Mesothelial cell of epicardium (in vitro differentiated cells): Measurements from ENCODE around the gene TRIM41. TPM values are rescaled to one million over a fixed set of nuclear protein-coding genes. Genes with fewer than 3 reads are reported as not detected.

Experiments used
- DNase-seq, 2 experiments: peaks; one replicate each; pipeline ENCODE4 v3.0.0; 2021; ENCODE audit warnings: low spot score in 2 of 2; ENCODE audit not compliant: unreplicated experiment in 2 of 2
- H3K27ac Mint-ChIP-seq: 2 replicates; pipeline ENCODE4 v1.8.0; 2021; ENCODE audit warnings: mixed read lengths
- H3K27me3 Mint-ChIP-seq: 2 replicates; pipeline ENCODE4 v1.8.0; 2021; ENCODE audit warnings: low read depth, mixed read lengths
- H3K36me3 Mint-ChIP-seq: 2 replicates; pipeline ENCODE4 v1.8.0; 2021; ENCODE audit warnings: mixed read lengths
- H3K4me1 Mint-ChIP-seq: 2 replicates; pipeline ENCODE4 v1.8.0; 2021; ENCODE audit warnings: mixed read lengths
- H3K4me3 Mint-ChIP-seq: 2 replicates; pipeline ENCODE4 v1.8.0; 2021; ENCODE audit warnings: mild to moderate bottlenecking, moderate library complexity, mixed read lengths
- H3K9me3 Mint-ChIP-seq: 2 replicates; pipeline ENCODE4 v1.8.0; 2021; ENCODE audit warnings: mixed read lengths
- total RNA-seq: library from RNA; stranded (reverse); gene quantifications from 3 replicates; pipeline ENCODE4 v1.2.1, GENCODE V29; 2021
- TF ChIP-seq, protein P1 (sequence below): fragments of 200-600 bp; sonication (generic); IDR thresholded peaks from one replicate; pipeline ENCODE4 v1.5.0; 2021; ENCODE audit warnings: antibody characterized with exemption; ENCODE audit not compliant: unreplicated experiment

The TRIM41 gene
- total RNA-seq, 1 donor from 2014 or later: 27.9 TPM

DNA sequence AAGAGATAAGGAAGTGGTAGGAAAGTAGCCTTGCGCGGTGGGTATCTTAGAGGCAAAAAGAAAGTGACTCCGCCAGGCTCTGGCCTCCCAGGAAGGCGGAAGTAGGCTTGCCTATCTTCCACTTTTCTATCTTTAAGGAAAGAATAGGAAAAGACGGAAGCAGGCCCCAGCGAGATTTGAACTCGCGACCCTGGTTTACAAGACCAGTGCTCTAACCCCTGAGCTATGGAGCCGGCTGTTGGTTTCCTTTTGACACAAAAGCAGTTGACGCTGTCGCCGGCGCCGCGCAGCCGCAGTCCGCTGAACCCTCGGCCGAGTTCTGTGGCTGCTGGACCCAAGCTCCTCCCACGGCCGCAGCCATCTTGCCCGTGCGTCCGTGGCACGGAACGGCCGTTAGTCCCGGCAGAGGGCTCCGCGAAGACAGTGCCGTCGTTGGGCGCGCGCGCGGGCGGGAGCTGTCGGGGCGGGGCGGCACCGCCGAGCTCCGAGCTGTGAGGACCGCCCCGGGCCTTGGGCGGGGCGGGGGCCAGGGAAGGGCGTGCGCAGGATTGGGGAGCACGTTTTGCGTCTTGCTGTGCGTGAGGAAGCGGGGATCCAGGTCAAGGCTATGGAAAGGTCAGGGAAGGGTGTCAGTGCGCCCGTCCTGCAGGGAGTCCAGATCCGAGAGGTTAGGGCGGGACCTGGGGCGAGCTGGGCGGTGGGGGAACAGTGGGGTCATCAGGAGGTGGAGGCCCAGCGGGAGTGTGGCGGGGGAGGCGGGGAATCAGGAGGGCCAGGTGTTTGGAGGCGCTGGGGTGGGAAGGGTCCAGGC is 31.4 kb upstream of the TRIM41 start:
- Mint-ChIP-seq H3K36me3 (no peaks in the 10 kb centered on the region), H3K4me1 (peaks cover 19% of the 10 kb centered on the region), H3K4me3 (peak overlapping the region; percentile 99), H3K9me3 (no peaks in the 10 kb centered on the region), H3K27me3 (peaks cover 3% of the 10 kb centered on the region), H3K27ac (peak overlapping the region; percentile 90)
- TF ChIP-seq, protein P1, sequence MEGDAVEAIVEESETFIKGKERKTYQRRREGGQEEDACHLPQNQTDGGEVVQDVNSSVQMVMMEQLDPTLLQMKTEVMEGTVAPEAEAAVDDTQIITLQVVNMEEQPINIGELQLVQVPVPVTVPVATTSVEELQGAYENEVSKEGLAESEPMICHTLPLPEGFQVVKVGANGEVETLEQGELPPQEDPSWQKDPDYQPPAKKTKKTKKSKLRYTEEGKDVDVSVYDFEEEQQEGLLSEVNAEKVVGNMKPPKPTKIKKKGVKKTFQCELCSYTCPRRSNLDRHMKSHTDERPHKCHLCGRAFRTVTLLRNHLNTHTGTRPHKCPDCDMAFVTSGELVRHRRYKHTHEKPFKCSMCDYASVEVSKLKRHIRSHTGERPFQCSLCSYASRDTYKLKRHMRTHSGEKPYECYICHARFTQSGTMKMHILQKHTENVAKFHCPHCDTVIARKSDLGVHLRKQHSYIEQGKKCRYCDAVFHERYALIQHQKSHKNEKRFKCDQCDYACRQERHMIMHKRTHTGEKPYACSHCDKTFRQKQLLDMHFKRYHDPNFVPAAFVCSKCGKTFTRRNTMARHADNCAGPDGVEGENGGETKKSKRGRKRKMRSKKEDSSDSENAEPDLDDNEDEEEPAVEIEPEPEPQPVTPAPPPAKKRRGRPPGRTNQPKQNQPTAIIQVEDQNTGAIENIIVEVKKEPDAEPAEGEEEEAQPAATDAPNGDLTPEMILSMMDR: no peak
- DNase-seq: peak; percentile 87 to 100

DNA sequence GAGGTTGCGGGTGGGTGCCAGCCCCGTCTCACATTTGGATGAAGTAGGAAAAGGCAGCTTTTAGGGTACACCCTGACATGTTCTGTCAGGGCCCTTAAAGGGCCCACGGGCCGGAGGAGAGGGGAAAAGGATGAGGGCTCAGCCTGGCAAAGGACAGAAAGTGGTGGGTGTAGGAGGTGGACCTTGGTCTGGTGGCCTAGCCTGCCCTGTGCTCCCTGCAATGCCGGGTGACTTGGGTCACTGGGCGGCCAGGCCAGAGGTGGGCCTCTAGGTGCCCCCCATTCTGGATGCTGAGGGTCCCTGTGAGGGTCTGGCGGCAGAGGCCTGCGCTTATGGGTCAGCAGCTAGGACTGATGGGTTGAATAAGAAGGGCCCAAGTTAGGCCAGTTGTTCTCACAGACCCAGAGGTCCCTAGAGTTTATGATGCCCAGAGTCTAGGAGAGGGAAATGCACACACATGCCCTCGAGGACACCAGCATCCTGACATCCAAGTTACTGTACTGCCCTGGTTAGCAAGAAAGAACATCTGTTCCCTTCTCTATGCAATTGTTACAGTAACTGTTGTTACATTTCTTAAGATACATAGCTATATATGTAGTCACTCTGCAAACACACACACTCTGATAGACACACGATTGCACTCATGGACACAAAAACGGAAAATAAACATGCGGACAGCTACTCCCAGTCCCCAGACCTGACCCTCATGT is 30.6 kb upstream of the TRIM41 start:
- H3K36me3 Mint-ChIP-seq: no peaks in the 10 kb centered on the region
- peak overlapping the region; percentile 90 for H3K27ac Mint-ChIP-seq
- peaks cover 22% of the 10 kb centered on the region for H3K4me1 Mint-ChIP-seq
- peak overlapping the region; percentile 99 for H3K4me3 Mint-ChIP-seq
- DNase-seq: no peak
- no peaks in the 10 kb centered on the region for H3K9me3 Mint-ChIP-seq
- peaks cover 3% of the 10 kb centered on the region for H3K27me3 Mint-ChIP-seq
- TF ChIP-seq, protein P1: no peak

DNA sequence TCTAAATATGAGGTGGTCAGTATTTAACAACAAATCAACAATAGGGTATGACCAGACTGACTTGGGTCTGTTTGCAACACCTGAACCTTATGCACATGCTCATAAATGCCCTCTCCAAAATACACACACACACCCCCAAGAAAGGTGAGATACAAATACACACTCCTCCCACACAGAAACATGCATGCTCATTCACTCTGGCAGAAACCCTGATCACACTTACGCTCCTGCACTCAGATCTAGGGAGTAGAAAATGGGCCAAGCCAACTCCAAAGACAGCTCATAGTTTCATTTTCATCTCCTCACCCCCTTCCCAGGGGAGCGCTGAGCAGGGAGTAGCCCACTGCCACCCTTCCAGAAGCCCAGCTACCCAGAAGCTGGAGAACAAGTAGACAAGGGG is 29.4 kb upstream of the TRIM41 start:
- peaks cover 29% of the 10 kb centered on the region for H3K4me1 Mint-ChIP-seq
- TF ChIP-seq, protein P1: no peak

DNA sequence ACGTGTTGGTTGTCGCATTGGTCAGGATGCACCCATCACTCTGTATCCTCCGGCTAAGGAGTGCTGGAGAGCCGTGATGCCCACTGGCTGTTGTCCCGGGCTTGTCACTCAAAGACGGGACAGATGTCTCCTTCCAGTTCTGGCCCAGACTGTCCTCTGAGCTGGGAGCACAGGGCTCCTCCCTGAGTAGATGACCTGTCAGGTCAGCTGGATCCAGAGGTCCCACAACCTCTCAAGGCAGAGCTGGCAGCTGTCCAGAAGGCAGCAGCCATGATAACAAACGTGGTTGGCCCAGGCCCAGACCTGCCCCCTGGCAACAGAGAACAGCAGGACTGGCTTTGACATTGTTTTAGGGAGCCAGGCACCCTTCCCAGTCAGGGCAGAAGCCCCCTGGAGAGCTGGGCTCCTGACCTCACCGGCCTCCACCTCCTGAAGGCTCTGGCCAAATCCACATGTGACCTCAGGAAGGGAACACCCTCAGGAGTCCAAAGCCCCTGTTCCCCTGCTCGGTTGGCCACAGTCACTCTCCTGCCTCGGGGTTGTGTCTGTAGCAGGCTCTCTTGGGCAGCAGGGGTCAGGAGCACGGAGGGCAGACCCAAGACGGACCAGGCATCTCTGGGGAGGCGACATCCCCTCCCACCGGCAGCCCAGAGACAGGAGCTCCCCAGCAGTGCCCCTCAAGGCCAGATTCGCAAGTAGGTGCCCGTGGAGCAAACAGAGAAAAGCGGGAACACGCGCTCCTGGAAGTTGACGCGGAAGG is 28.4 kb upstream of the TRIM41 start:
- H3K4me3 Mint-ChIP-seq: no peak overlapping the region

More for the DNA sequence above, 29.4 kb upstream of the TRIM41 start:
- Mint-ChIP-seq H3K9me3 (no peaks in the 10 kb centered on the region), H3K4me3 (peak overlapping the region; percentile 99), H3K36me3 (no peaks in the 10 kb centered on the region), H3K27me3 (peaks cover 6% of the 10 kb centered on the region), H3K27ac (no peak overlapping the region)
- no peak for DNase-seq

DNA sequence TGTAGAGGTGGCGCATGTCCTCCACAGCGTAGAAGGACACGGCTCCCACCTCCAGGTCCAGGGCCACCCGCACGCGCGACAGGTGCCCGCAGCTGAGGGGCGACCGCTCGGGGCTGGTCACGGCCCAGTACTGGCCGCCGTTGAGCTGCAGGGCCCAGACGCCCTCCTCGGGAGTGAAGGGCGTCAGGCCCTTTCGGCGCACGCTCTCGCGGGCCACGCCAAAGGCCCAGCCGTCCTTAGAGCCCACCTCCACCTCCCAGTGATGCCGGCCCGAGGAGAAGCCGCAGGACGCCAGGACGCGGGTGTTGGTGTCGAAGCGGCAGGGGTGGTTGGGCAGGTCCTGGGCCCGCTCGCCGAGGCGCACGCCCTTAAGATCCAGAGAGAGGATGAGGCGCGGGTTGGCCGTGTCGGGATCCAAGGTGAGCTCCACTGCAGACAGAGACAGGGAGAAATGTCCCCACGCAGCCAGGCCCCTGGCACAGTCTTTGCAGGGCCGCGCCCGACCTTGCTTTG is 27.8 kb upstream of the TRIM41 start:
- no peak overlapping the region for H3K27ac Mint-ChIP-seq
- H3K9me3 Mint-ChIP-seq: no peaks in the 10 kb centered on the region
- H3K4me3 Mint-ChIP-seq: no peak overlapping the region
- no peaks in the 10 kb centered on the region for H3K36me3 Mint-ChIP-seq
- no peak for DNase-seq
- H3K4me1 Mint-ChIP-seq: peaks cover 24% of the 10 kb centered on the region
- TF ChIP-seq, protein P1: no peak
- H3K27me3 Mint-ChIP-seq: peaks cover 17% of the 10 kb centered on the region

More for the DNA sequence above, 28.4 kb upstream of the TRIM41 start:
- TF ChIP-seq, protein P1: no peak
- Mint-ChIP-seq H3K4me1 (peaks cover 27% of the 10 kb centered on the region), H3K36me3 (no peaks in the 10 kb centered on the region), H3K27ac (no peak overlapping the region), H3K9me3 (no peaks in the 10 kb centered on the region), H3K27me3 (peaks cover 12% of the 10 kb centered on the region)
- DNase-seq: no peak
